A673 (cell line): ENCODE results near the gene EYS. TPM values are rescaled to one million over a fixed set of nuclear protein-coding genes. Genes with fewer than 3 reads are reported as not detected.

Experiments
- BruUV-seq: library from RNA; stranded (reverse); fragments of 400-500 nt; replicated peaks from 2 replicates; lab custom pipeline; 2021; lab: Mats Ljungman, UMichigan
- CTCF ChIA-PET: fragments of 300-600 bp; sonication (Branson Sonifier 250); formaldehyde crosslinking; loops from one replicate; lab custom pipeline; 2022; ENCODE audit warnings: antibody characterized with exemption; lab: Charles Lee
- POLR2A ChIA-PET: fragments of 300-600 bp; sonication (Branson Sonifier 250); formaldehyde crosslinking; loops from one replicate; lab custom pipeline; 2022; ENCODE audit warnings: antibody characterized with exemption; ENCODE audit not compliant: low non-redundant PET; lab: Charles Lee
- DNase-seq: peaks from one replicate; pipeline ENCODE4 v3.0.0-alpha.2; 2015; ENCODE audit warnings: low spot score
- H3K27ac ChIP-seq: fragments of 200-600 bp; sonication (generic); 2 replicates; pipeline ENCODE4 v1.5.1; 2016; ENCODE audit warnings: mixed run types, low read depth, mild to moderate bottlenecking, mixed read lengths, antibody characterized with exemption, low read length; ENCODE audit not compliant: poor library complexity, severe bottlenecking
- H3K27me3 ChIP-seq: fragments of 200-600 bp; sonication (generic); replicated peaks from 2 replicates; pipeline ENCODE4 v1.6.1; 2017; ENCODE audit warnings: mixed run types, low read depth, mild to moderate bottlenecking, mixed read lengths, antibody characterized with exemption, low read length; ENCODE audit not compliant: insufficient read depth, poor library complexity
- H3K36me3 ChIP-seq: fragments of 200-600 bp; sonication (generic); 2 replicates; pipeline ENCODE4 v1.6.1; 2016; ENCODE audit warnings: mixed run types, mild to moderate bottlenecking, mixed read lengths, antibody characterized with exemption, low read length; ENCODE audit not compliant: insufficient read depth, poor library complexity, severe bottlenecking
- H3K4me1 ChIP-seq: fragments of 200-600 bp; sonication (generic); 2 replicates; pipeline ENCODE4 v1.6.1; 2017; ENCODE audit warnings: mixed run types, mild to moderate bottlenecking, mixed read lengths, antibody characterized with exemption, low read length; ENCODE audit not compliant: insufficient read depth, poor library complexity, severe bottlenecking
- H3K4me3 ChIP-seq: fragments of 200-600 bp; sonication (generic); 2 replicates; pipeline ENCODE4 v1.5.1; 2016; ENCODE audit warnings: low read depth, mixed run types, mild to moderate bottlenecking, mixed read lengths, low read length; ENCODE audit not compliant: poor library complexity, severe bottlenecking
- H3K9me3 ChIP-seq: fragments of 200-600 bp; sonication (generic); 2 replicates; pipeline ENCODE4 v1.6.1; 2016; ENCODE audit warnings: mixed run types, low read depth, mild to moderate bottlenecking, mixed read lengths, antibody characterized with exemption, low read length; ENCODE audit not compliant: poor library complexity, severe bottlenecking
- CTCF ChIP-seq: fragments of 300-800, 200-600 bp; sonication (generic); conservative IDR thresholded peaks from 2 replicates; pipeline ENCODE4 v1.5.1; 2017; ENCODE audit warnings: low read depth, mild to moderate bottlenecking, antibody characterized with exemption, low read length, moderate library complexity, mixed read lengths
- EZH2 ChIP-seq: fragments of 200-600 bp; sonication (generic); IDR thresholded peaks from 2 replicates; pipeline ENCODE4 v1.6.1; 2017; ENCODE audit warnings: borderline replicate concordance, low read depth, mild to moderate bottlenecking, mixed read lengths, antibody characterized with exemption, low read length; ENCODE audit not compliant: poor library complexity, severe bottlenecking
- intact Hi-C: fragments of 100-400 bp; cut with micrococcal nuclease; formaldehyde crosslinking; loops from one replicate; pipeline ENCODE4 v1.10.0; 2022; ENCODE audit not compliant: unreplicated experiment
- total RNA-seq: library from RNA; stranded (reverse); gene quantifications from 2 replicates; pipeline ENCODE4 v1.2.3, GENCODE V29; 2021

EYS gene
- total RNA-seq, 1 experiment from 2014 or later: 0.47 TPM

- POLR2A ChIA-PET: no interaction called here
- H3K4me3 ChIP-seq: no peak overlapping the region
- intact Hi-C loops: no loop called here
- CTCF ChIA-PET: no interaction called here
- H3K27ac ChIP-seq: no peak overlapping the region
- TF ChIP-seq EZH2 (no peak), CTCF (no peak)
- H3K36me3 ChIP-seq: no peaks in the 10 kb centered on the region
- H3K27me3 ChIP-seq: no peaks in the 10 kb centered on the region
- no peak for DNase-seq
- no peaks in the 10 kb centered on the region for H3K4me1 ChIP-seq
- no TSS peak for BruUV-seq
- no peaks in the 10 kb centered on the region for H3K9me3 ChIP-seq
Measured at GRCh38 chr6:63774961-63775360, 1932.1 kb downstream of the EYS start.

GRCh38 chr6:63773200-63773599 lies 1933.8 kb downstream of the EYS start:
- DNase-seq: no peak
- Histone ChIP-seq H3K27ac (no peak overlapping the region), H3K36me3 (no peaks in the 10 kb centered on the region), H3K4me3 (no peak overlapping the region), H3K27me3 (no peaks in the 10 kb centered on the region), H3K9me3 (no peaks in the 10 kb centered on the region), H3K4me1 (no peaks in the 10 kb centered on the region)
- ChIA-PET POLR2A (no interaction called here), CTCF (interaction anchor here (0.8 kb wide), 1 partner anchor 44 kb away, joined by 3 read pairs; no protein-coding TSS in a partner anchor)
- intact Hi-C loops: no loop called here
- no peak for TF ChIP-seq EZH2
- TF ChIP-seq CTCF: no peak
- no TSS peak for BruUV-seq

- CTCF ChIA-PET: no interaction called here
Measured at GRCh38 chr6:63765828-63766227, 1941.2 kb downstream of the EYS start.

More at GRCh38 chr6:63765828-63766227, 1941.2 kb downstream of the EYS start:
- TF ChIP-seq EZH2: no peak
- no peak for TF ChIP-seq CTCF
- no peaks in the 10 kb centered on the region for H3K9me3 ChIP-seq
- H3K4me1 ChIP-seq: no peaks in the 10 kb centered on the region
- H3K4me3 ChIP-seq: no peak overlapping the region
- no peak for DNase-seq
- no peaks in the 10 kb centered on the region for H3K27me3 ChIP-seq
- no TSS peak for BruUV-seq
- no peak overlapping the region for H3K27ac ChIP-seq
- intact Hi-C loops: loop anchor here (2.0 kb wide), 2 partner anchors 167 to 413 kb away; no protein-coding TSS in a partner anchor
- POLR2A ChIA-PET: no interaction called here
- no peaks in the 10 kb centered on the region for H3K36me3 ChIP-seq
